HL-60 (cell line): ENCODE results near the gene PCID2.

Experiments
- DNase-seq, 2 experiments: peaks; one replicate each; pipeline ENCODE4 v3.0.0-alpha.2; 2010 to 2020; ENCODE audit warnings: low read depth in 1 of 2, low spot score in 1 of 2
- H3K27ac ChIP-seq: fragments of 250-450 bp; sonication (Bioruptor Pico); replicated peaks from 2 replicates; pipeline ENCODE4 v1.5.1; 2020; ENCODE audit warnings: mild to moderate bottlenecking, moderate library complexity
- H3K27me3 ChIP-seq: fragments of 250-450 bp; sonication (Bioruptor Pico); 2 replicates; pipeline ENCODE4 v1.5.1; 2021; ENCODE audit warnings: mild to moderate bottlenecking, moderate library complexity; ENCODE audit not compliant: insufficient read depth, poor library complexity, severe bottlenecking
- H3K4me3 ChIP-seq: replicated peaks from 2 replicates; pipeline ENCODE4 v1.5.1; 2011; ENCODE audit warnings: mild to moderate bottlenecking, control low read depth, low read length; ENCODE audit not compliant: insufficient read depth
- GABPA ChIP-seq: IDR thresholded peaks from 2 replicates; pipeline ENCODE4 v1.6.1; 2012; ENCODE audit warnings: low read depth
- POLR2AphosphoS5 ChIP-seq: IDR thresholded peaks from 2 replicates; pipeline ENCODE4 v1.6.1; 2012; ENCODE audit warnings: low read depth
- SPI1 ChIP-seq: IDR thresholded peaks from 2 replicates; pipeline ENCODE4 v1.6.1; 2012; ENCODE audit warnings: low read depth, mild to moderate bottlenecking, borderline replicate concordance
- TF ChIP-seq, protein P1 (sequence below): IDR thresholded peaks from one replicate; pipeline ENCODE4 v1.5.1; 2011; ENCODE audit warnings: low read length, control low read depth, inconsistent platforms; ENCODE audit not compliant: insufficient read depth
- TF ChIP-seq, protein P2 (sequence below): IDR thresholded peaks from 2 replicates; pipeline ENCODE4 v1.6.1; 2012; ENCODE audit warnings: low read depth; ENCODE audit not compliant: insufficient replicate concordance

PCID2 gene

DNA sequence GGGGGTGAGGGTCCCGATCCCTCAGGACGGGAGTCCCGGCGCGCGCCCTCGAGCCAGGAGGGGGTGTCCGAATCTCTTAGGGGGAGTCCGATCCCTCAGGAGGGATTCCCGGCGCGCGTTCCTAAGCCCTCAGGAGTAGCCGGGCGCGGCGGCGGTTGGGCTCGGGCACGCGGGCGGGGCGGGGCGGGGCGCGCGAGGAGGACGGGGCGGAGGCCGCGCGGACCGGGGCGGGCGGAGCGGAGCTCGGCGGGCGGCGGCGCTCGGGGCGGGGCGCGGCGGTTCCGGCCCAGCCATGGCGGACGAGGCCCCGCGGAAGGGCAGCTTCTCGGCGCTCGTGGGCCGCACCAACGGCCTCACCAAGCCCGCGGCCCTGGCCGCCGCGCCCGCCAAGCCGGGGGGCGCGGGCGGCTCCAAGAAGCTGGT lies 878 bp upstream of the PCID2 start, which contains the start of gene CUL4A:
CUL4A (plus strand) TSS at position 278 of the 423 bp plus-strand sequence; CDS start at position 293, 15 bp downstream.
- Histone ChIP-seq H3K4me3 (peak within 1 kb of the TSS; percentile 94), H3K27me3 (no peaks in the 10 kb centered on the region), H3K27ac (peak within 1 kb of the TSS; percentile 100)
- DNase-seq: peak in 1 of 2 experiments; percentile 75
- TF ChIP-seq, protein P1, sequence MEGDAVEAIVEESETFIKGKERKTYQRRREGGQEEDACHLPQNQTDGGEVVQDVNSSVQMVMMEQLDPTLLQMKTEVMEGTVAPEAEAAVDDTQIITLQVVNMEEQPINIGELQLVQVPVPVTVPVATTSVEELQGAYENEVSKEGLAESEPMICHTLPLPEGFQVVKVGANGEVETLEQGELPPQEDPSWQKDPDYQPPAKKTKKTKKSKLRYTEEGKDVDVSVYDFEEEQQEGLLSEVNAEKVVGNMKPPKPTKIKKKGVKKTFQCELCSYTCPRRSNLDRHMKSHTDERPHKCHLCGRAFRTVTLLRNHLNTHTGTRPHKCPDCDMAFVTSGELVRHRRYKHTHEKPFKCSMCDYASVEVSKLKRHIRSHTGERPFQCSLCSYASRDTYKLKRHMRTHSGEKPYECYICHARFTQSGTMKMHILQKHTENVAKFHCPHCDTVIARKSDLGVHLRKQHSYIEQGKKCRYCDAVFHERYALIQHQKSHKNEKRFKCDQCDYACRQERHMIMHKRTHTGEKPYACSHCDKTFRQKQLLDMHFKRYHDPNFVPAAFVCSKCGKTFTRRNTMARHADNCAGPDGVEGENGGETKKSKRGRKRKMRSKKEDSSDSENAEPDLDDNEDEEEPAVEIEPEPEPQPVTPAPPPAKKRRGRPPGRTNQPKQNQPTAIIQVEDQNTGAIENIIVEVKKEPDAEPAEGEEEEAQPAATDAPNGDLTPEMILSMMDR: no peak
- TF ChIP-seq POLR2AphosphoS5: 0 out of 2 replicates have a peak, but pooled peaks have one; percentile 10
- no peak for TF ChIP-seq SPI1
- TF ChIP-seq, protein P2, sequence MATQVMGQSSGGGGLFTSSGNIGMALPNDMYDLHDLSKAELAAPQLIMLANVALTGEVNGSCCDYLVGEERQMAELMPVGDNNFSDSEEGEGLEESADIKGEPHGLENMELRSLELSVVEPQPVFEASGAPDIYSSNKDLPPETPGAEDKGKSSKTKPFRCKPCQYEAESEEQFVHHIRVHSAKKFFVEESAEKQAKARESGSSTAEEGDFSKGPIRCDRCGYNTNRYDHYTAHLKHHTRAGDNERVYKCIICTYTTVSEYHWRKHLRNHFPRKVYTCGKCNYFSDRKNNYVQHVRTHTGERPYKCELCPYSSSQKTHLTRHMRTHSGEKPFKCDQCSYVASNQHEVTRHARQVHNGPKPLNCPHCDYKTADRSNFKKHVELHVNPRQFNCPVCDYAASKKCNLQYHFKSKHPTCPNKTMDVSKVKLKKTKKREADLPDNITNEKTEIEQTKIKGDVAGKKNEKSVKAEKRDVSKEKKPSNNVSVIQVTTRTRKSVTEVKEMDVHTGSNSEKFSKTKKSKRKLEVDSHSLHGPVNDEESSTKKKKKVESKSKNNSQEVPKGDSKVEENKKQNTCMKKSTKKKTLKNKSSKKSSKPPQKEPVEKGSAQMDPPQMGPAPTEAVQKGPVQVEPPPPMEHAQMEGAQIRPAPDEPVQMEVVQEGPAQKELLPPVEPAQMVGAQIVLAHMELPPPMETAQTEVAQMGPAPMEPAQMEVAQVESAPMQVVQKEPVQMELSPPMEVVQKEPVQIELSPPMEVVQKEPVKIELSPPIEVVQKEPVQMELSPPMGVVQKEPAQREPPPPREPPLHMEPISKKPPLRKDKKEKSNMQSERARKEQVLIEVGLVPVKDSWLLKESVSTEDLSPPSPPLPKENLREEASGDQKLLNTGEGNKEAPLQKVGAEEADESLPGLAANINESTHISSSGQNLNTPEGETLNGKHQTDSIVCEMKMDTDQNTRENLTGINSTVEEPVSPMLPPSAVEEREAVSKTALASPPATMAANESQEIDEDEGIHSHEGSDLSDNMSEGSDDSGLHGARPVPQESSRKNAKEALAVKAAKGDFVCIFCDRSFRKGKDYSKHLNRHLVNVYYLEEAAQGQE: no peak

DNA sequence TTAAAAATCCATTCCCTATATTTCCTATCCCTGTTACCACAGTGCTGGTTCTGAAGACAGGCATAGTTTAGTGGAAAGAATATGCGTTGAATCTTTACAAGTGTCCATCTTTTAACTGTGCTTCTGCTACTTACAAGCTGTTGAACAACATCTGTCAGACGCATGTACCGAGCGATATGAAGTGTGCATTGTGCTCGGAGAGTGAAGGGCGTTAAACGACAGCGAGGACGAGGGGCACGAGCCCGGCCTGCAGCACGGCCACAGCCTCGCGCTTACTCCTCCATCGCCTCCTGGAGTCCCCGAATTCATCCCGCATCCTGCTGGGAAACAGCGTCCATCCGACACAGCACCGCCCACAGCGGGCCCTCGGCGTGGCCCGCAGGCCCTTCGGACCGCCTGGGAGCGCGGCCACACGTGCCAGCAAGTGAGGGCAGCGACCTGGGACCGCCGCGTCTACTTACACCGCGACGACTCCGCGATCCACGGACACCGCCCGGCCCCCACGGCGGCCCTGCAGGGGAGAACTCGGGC lies 514 bp downstream of the PCID2 start:
- no peak for TF ChIP-seq GABPA
- TF ChIP-seq, protein P1: no peak
- no peak for TF ChIP-seq SPI1
- TF ChIP-seq POLR2AphosphoS5: no peak
- TF ChIP-seq, protein P2: no peak
- Histone ChIP-seq H3K4me3 (peak overlapping the region; percentile 94), H3K27ac (peak overlapping the region; percentile 100), H3K27me3 (no peaks in the 10 kb centered on the region)
- peak in 1 of 2 experiments; percentile 30 for DNase-seq

DNA sequence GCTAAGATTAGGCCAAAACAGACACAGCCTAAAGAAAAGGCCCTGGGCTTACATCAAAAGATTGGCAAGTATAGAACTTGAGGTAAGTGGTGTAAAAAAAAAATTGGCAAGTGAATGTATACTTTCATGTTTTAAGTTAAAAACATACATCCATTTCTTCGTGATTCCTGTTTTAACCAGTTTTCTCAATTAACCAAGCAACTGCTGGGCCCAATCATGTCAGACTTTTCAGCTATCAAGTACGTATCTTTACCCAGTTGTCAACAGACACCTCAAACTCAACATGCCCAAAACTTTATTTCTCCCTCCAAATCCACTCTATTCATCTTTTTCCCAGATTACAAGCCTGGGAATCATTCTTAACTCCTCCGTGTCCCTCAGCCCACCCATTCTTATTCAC lies 1.0 kb downstream of the PCID2 start:
- Histone ChIP-seq H3K27ac (peak overlapping the region; percentile 100), H3K27me3 (no peaks in the 10 kb centered on the region), H3K4me3 (peak overlapping the region; percentile 94)
- DNase-seq: no peak
- TF ChIP-seq POLR2AphosphoS5 (no peak), SPI1 (no peak), GABPA (no peak)
- TF ChIP-seq, protein P2: no peak
- TF ChIP-seq, protein P1: no peak
